HUES64 (cell line): ENCODE measurements around the gene KDM2A.
"Not testable (repeated sequence)": the region's sequence is repeated elsewhere in the genome, so short reads cannot be mapped to it uniquely, and the experiment has no call there.

ENCODE experiments used
- H3K27ac ChIP-seq: 2 replicates; pipeline ENCODE4 v1.7.0; 2013; ENCODE audit warnings: low read depth, low read length, inconsistent platforms
- H3K27me3 ChIP-seq: 2 replicates; pipeline ENCODE4 v1.6.1; 2013; ENCODE audit warnings: mild to moderate bottlenecking, low read length; ENCODE audit not compliant: insufficient read depth
- H3K36me3 ChIP-seq: 2 replicates; pipeline ENCODE4 v1.6.1; 2013; ENCODE audit warnings: mild to moderate bottlenecking, low read length; ENCODE audit not compliant: insufficient read depth
- H3K4me1 ChIP-seq: 2 replicates; pipeline ENCODE4 v1.6.1; 2013; ENCODE audit warnings: mild to moderate bottlenecking, low read length, moderate library complexity; ENCODE audit not compliant: insufficient read depth
- H3K4me3 ChIP-seq: 2 replicates; pipeline ENCODE4 v1.5.1; 2013; ENCODE audit warnings: mild to moderate bottlenecking, low read length, moderate library complexity
- H3K9ac ChIP-seq: 2 replicates; pipeline ENCODE4 v1.6.1; 2013; ENCODE audit warnings: mild to moderate bottlenecking, low read depth, low read length
- H3K9me3 ChIP-seq: 2 replicates; pipeline ENCODE4 v1.6.1; 2013; ENCODE audit warnings: low read depth, low read length; ENCODE audit not compliant: insufficient read depth
- WGBS: fragments of 150-250, 120-280 bp; methylation state at CpG from one replicate; pipeline ENCODE4 v1.1.7; 2013; ENCODE audit warnings: missing lambda C conversion rate; 5-methylcytosine and 5-hydroxymethylcytosine counted together

Gene KDM2A

GRCh38 chr11:67252831-67253239 is 133.8 kb downstream of the KDM2A start:
- Histone ChIP-seq H3K4me1 (no peaks in the 10 kb centered on the region), H3K36me3 (peaks cover 94% of the 10 kb centered on the region), H3K4me3 (no peak overlapping the region), H3K27me3 (no peaks in the 10 kb centered on the region), H3K9ac (no peak overlapping the region), H3K9me3 (no peaks in the 10 kb centered on the region), H3K27ac (no peak overlapping the region)
- WGBS: 92% methylated on average over 4 of the region's 4 CpGs

GRCh38 chr11:67253872-67254624 is 135.0 kb downstream of the KDM2A start:
- Histone ChIP-seq H3K4me3 (no peak overlapping the region), H3K4me1 (no peaks in the 10 kb centered on the region), H3K27ac (no peak overlapping the region), H3K36me3 (peaks cover 82% of the 10 kb centered on the region), H3K27me3 (no peaks in the 10 kb centered on the region), H3K9me3 (no peaks in the 10 kb centered on the region), H3K9ac (no peak overlapping the region)
- WGBS: 96% methylated on average over 14 of the region's 14 CpGs

- WGBS: 94% methylated on average over 15 of the region's 15 CpGs
- Histone ChIP-seq H3K4me1 (no peaks in the 10 kb centered on the region), H3K4me3 (no peak overlapping the region), H3K27ac (no peak overlapping the region), H3K27me3 (no peaks in the 10 kb centered on the region), H3K9ac (no peak overlapping the region), H3K36me3 (peaks cover 74% of the 10 kb centered on the region), H3K9me3 (no peaks in the 10 kb centered on the region)
These were observed 135.7 kb downstream of the KDM2A start for GRCh38 chr11:67254798-67255197.

GRCh38 chr11:67255353-67255752 is 136.3 kb downstream of the KDM2A start:
- H3K4me3 ChIP-seq: no peak overlapping the region
- H3K27ac ChIP-seq: no peak overlapping the region
- 93% methylated on average over 10 of the region's 10 CpGs for WGBS

GRCh38 chr11:67255864-67256263 is 136.8 kb downstream of the KDM2A start:
- no peak overlapping the region for H3K27ac ChIP-seq
- H3K27me3 ChIP-seq: no peaks in the 10 kb centered on the region
- H3K4me1 ChIP-seq: no peaks in the 10 kb centered on the region
- no peak overlapping the region for H3K4me3 ChIP-seq
- H3K9me3 ChIP-seq: no peaks in the 10 kb centered on the region
- 93% methylated on average over 8 of the region's 8 CpGs for WGBS
- no peak overlapping the region for H3K9ac ChIP-seq
- peaks cover 63% of the 10 kb centered on the region for H3K36me3 ChIP-seq

More at GRCh38 chr11:67255353-67255752, 136.3 kb downstream of the KDM2A start:
- no peak overlapping the region for H3K9ac ChIP-seq
- peaks cover 69% of the 10 kb centered on the region for H3K36me3 ChIP-seq
- no peaks in the 10 kb centered on the region for H3K9me3 ChIP-seq
- no peaks in the 10 kb centered on the region for H3K27me3 ChIP-seq
- H3K4me1 ChIP-seq: no peaks in the 10 kb centered on the region

- no peak overlapping the region for H3K4me3 ChIP-seq
- 0 out of 2 replicates have a peak, but pooled peaks cover under 1% of the 10 kb centered on the region for H3K27me3 ChIP-seq
- H3K36me3 ChIP-seq: peaks cover 56% of the 10 kb centered on the region
- no peak overlapping the region for H3K9ac ChIP-seq
- H3K4me1 ChIP-seq: 0 out of 2 replicates have a peak, but pooled peaks cover under 1% of the 10 kb centered on the region
- 95% methylated on average over 5 of the region's 5 CpGs for WGBS
- no peaks in the 10 kb centered on the region for H3K9me3 ChIP-seq
- H3K27ac ChIP-seq: no peak overlapping the region
These were observed 137.5 kb downstream of the KDM2A start for GRCh38 chr11:67256477-67257135.

- peaks cover 18% of the 10 kb centered on the region for H3K36me3 ChIP-seq
- no peak overlapping the region for H3K4me3 ChIP-seq
- WGBS: 93% methylated on average over 6 of the region's 6 CpGs
- no peaks in the 10 kb centered on the region for H3K9me3 ChIP-seq
- peaks cover 13% of the 10 kb centered on the region for H3K4me1 ChIP-seq
- H3K27ac ChIP-seq: no peak overlapping the region
- no peak overlapping the region for H3K9ac ChIP-seq
- H3K27me3 ChIP-seq: peaks cover 16% of the 10 kb centered on the region; the same call in 1 of the 2 replicates
These were observed 141.3 kb downstream of the KDM2A start for GRCh38 chr11:67260406-67260805.

- Histone ChIP-seq H3K27me3 (peaks cover 22% of the 10 kb centered on the region), H3K4me1 (peaks cover 13% of the 10 kb centered on the region), H3K36me3 (peaks cover 12% of the 10 kb centered on the region), H3K4me3 (peak overlapping the region; percentile 46)
- 42% methylated on average over 50 of the region's 50 CpGs for WGBS
- H3K9me3 ChIP-seq, H3K27ac ChIP-seq, H3K9ac ChIP-seq: not testable (repeated sequence)
These were observed 142.0 kb downstream of the KDM2A start for GRCh38 chr11:67260885-67261639.

- H3K36me3 ChIP-seq: peaks cover 7% of the 10 kb centered on the region
- H3K4me1 ChIP-seq: peaks cover 13% of the 10 kb centered on the region
- H3K9me3 ChIP-seq: no peaks in the 10 kb centered on the region
- H3K9ac ChIP-seq: no peak overlapping the region
- peaks cover 22% of the 10 kb centered on the region for H3K27me3 ChIP-seq
- WGBS: 5% methylated on average over 18 of the region's 18 CpGs
- H3K27ac ChIP-seq: no peak overlapping the region
- H3K4me3 ChIP-seq: peak overlapping the region; percentile 45
These were observed 142.5 kb downstream of the KDM2A start for GRCh38 chr11:67261640-67261945.

GRCh38 chr11:67261946-67262681 is 143.1 kb downstream of the KDM2A start:
- peaks cover 13% of the 10 kb centered on the region for H3K4me1 ChIP-seq
- no peaks in the 10 kb centered on the region for H3K9me3 ChIP-seq
- H3K4me3 ChIP-seq: peak overlapping the region; percentile 45
- WGBS: 46% methylated on average over 17 of the region's 18 CpGs
- H3K27me3 ChIP-seq: peaks cover 22% of the 10 kb centered on the region
- no peak overlapping the region for H3K27ac ChIP-seq
- H3K9ac ChIP-seq: no peak overlapping the region
- H3K36me3 ChIP-seq: peaks cover 2% of the 10 kb centered on the region; the same call in 1 of the 2 replicates
